Natural killer cell (primary cell): Measurements from ENCODE around the gene R3HDM2. TPM values are rescaled to one million over a fixed set of nuclear protein-coding genes. Genes with fewer than 3 reads are reported as not detected.
"Not testable (repeated sequence)": the region's sequence is repeated elsewhere in the genome, so short reads cannot be mapped to it uniquely, and the experiment has no call there.

Experiments
- ATAC-seq, 3 donors: fragments of 150-1000 bp in 2 of 3; fragments of 200-7000 bp in 1 of 3; cut with Tn5 transposase; 1 replicate in 1 of 3; 2 replicates in 2 of 3; pipeline ENCODE4 v1.10.0; 2021; ENCODE audit warnings: mild to moderate bottlenecking in 2 of 3, moderate library complexity in 2 of 3
- DNase-seq, 2 donors: peaks; one replicate each; pipeline versions ENCODE4 v3.0.0 to v3.0.0-alpha.2; 2013 to 2021; ENCODE audit warnings: mixed read lengths in 1 of 2
- H3K27ac ChIP-seq: one replicate; pipeline ENCODE4 v1.5.1; 2013; ENCODE audit warnings: mild to moderate bottlenecking, low read length
- H3K27me3 ChIP-seq: one replicate; pipeline ENCODE4 v1.6.1; 2013; ENCODE audit warnings: low read length; ENCODE audit not compliant: control insufficient read depth, insufficient read depth
- H3K36me3 ChIP-seq: one replicate; pipeline ENCODE4 v1.6.1; 2013; ENCODE audit warnings: low read length; ENCODE audit not compliant: control insufficient read depth, insufficient read depth
- H3K4me1 ChIP-seq: one replicate; pipeline ENCODE4 v1.6.1; 2013; ENCODE audit warnings: low read length; ENCODE audit not compliant: control insufficient read depth, insufficient read depth
- H3K4me3 ChIP-seq: one replicate; pipeline ENCODE4 v1.5.1; 2013; ENCODE audit warnings: low read length
- H3K9me3 ChIP-seq: one replicate; pipeline ENCODE4 v1.6.1; 2013; ENCODE audit warnings: low read length; ENCODE audit not compliant: control insufficient read depth, insufficient read depth
- H3K27ac Mint-ChIP-seq, 2 donors: one replicate each; pipeline ENCODE4 v1.8.0; 2022; ENCODE audit warnings: mild to moderate bottlenecking in 2 of 2, mixed read lengths in 2 of 2, moderate library complexity in 1 of 2
- H3K27me3 Mint-ChIP-seq, 2 donors: one replicate each; pipeline ENCODE4 v1.8.0; 2022; ENCODE audit warnings: low read depth in 2 of 2, mixed read lengths in 2 of 2
- H3K36me3 Mint-ChIP-seq: one replicate; pipeline ENCODE4 v1.8.0; 2022; ENCODE audit warnings: mixed read lengths
- H3K4me1 Mint-ChIP-seq, 2 donors: one replicate each; pipeline ENCODE4 v1.8.0; 2022; ENCODE audit warnings: mixed read lengths in 2 of 2
- H3K4me3 Mint-ChIP-seq: one replicate; pipeline ENCODE4 v1.8.0; 2022; ENCODE audit warnings: mild to moderate bottlenecking, moderate library complexity, mixed read lengths
- H3K9me3 Mint-ChIP-seq, 2 donors: one replicate each; pipeline ENCODE4 v1.8.0; 2022; ENCODE audit warnings: mixed read lengths in 2 of 2
- WGBS: methylation state at CpG from one replicate; pipeline ENCODE4 v1.1.7; 2013; ENCODE audit warnings: missing lambda C conversion rate; ENCODE audit not compliant: insufficient coverage; 5-methylcytosine and 5-hydroxymethylcytosine counted together
- intact Hi-C: fragments of 100-400 bp; cut with micrococcal nuclease; formaldehyde crosslinking; loops from one replicate; pipeline ENCODE4 v1.14.2; 2022
- total RNA-seq, 4 donors: library from RNA; stranded (reverse); fragments of 120-200 nt in 1 of 4; gene quantifications; one replicate each; pipeline versions ENCODE4 v1.2.3 to v1.2.4, GENCODE V29; 2013 to 2022
- TF ChIP-seq, protein P1 (sequence below): fragments of 200-600 bp; IDR thresholded peaks from one replicate; pipeline ENCODE4 v1.8.0; 2022; ENCODE audit warnings: antibody characterized with exemption

The R3HDM2 gene
- total RNA-seq, 3 donors from 2014 or later (not counting 1 experiment from before 2014, with no cell fraction given): 110 to 124 (median 123) TPM

- Mint-ChIP-seq H3K4me1 (peaks cover 17 to 26% of the 10 kb centered on the region in 2 donors), H3K36me3 (no peaks in the 10 kb centered on the region), H3K27ac (no peak overlapping the region)
These were observed 20.3 kb downstream of the R3HDM2 start for GRCh38 chr12:57410534-57410933.

GRCh38 chr12:57404966-57405640, 25.7 kb downstream of the R3HDM2 start:
- Histone ChIP-seq H3K36me3 (no peaks in the 10 kb centered on the region), H3K4me1 (no peaks in the 10 kb centered on the region), H3K4me3 (no peak overlapping the region), H3K27me3 (no peaks in the 10 kb centered on the region), H3K27ac (no peak overlapping the region), H3K9me3 (no peaks in the 10 kb centered on the region)
- no peak for ATAC-seq
- Mint-ChIP-seq H3K4me1 (peaks cover 14 to 16% of the 10 kb centered on the region in 2 donors), H3K27me3 (no peaks in the 10 kb centered on the region), H3K27ac (peak overlapping the region in 1 of 2 donors; percentile 35), H3K9me3 (no peaks in the 10 kb centered on the region), H3K36me3 (no peaks in the 10 kb centered on the region), H3K4me3 (no peak overlapping the region)
- intact Hi-C loops: no loop called here
- no peak for DNase-seq
- TF ChIP-seq, protein P1, sequence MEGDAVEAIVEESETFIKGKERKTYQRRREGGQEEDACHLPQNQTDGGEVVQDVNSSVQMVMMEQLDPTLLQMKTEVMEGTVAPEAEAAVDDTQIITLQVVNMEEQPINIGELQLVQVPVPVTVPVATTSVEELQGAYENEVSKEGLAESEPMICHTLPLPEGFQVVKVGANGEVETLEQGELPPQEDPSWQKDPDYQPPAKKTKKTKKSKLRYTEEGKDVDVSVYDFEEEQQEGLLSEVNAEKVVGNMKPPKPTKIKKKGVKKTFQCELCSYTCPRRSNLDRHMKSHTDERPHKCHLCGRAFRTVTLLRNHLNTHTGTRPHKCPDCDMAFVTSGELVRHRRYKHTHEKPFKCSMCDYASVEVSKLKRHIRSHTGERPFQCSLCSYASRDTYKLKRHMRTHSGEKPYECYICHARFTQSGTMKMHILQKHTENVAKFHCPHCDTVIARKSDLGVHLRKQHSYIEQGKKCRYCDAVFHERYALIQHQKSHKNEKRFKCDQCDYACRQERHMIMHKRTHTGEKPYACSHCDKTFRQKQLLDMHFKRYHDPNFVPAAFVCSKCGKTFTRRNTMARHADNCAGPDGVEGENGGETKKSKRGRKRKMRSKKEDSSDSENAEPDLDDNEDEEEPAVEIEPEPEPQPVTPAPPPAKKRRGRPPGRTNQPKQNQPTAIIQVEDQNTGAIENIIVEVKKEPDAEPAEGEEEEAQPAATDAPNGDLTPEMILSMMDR: no peak
- WGBS: 90% methylated on average over 3 of the region's 5 CpGs

More at GRCh38 chr12:57410534-57410933, 20.3 kb downstream of the R3HDM2 start:
- Histone ChIP-seq H3K4me3 (no peak overlapping the region), H3K36me3 (no peaks in the 10 kb centered on the region), H3K27ac (no peak overlapping the region), H3K27me3 (no peaks in the 10 kb centered on the region), H3K9me3 (no peaks in the 10 kb centered on the region), H3K4me1 (no peaks in the 10 kb centered on the region)
- H3K9me3 Mint-ChIP-seq: no peaks in the 10 kb centered on the region
- ATAC-seq (no peak), DNase-seq (no peak)
- 95% methylated on average over 4 of the region's 4 CpGs for WGBS
- no peaks in the 10 kb centered on the region for H3K27me3 Mint-ChIP-seq
- H3K4me3 Mint-ChIP-seq: no peak overlapping the region
- intact Hi-C loops: no loop called here
- TF ChIP-seq, protein P1: no peak

DNA sequence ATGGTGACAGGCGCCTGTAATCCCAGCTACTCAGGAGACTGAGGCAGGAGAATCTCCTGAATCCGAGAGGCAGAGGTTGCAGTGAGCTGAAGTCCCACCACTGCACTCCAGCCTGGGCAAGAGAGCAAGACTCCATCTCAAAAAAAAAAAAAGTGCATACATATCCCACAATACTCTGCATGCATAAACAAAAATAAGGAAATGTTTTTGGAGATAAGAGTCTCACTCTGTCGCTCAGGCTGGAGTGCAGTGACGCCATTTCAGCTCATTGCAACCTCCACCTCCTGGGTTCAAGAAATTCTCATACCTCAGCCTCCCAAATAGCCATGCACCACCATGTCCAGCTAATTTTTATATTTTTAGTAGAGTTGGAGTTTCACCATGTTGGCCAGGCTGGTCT, 28.7 kb downstream of the R3HDM2 start:
- intact Hi-C loops, H3K4me3 ChIP-seq, H3K27ac ChIP-seq, H3K27me3 ChIP-seq, H3K36me3 ChIP-seq, H3K9me3 ChIP-seq, H3K4me3 Mint-ChIP-seq, H3K27me3 Mint-ChIP-seq, H3K36me3 Mint-ChIP-seq, H3K27ac Mint-ChIP-seq, ATAC-seq, H3K4me1 ChIP-seq, H3K9me3 Mint-ChIP-seq, DNase-seq: not testable (repeated sequence)
- WGBS: 92% methylated on average over 3 of the region's 4 CpGs
- peaks cover 17 to 31% of the 10 kb centered on the region in 2 donors for H3K4me1 Mint-ChIP-seq

GRCh38 chr12:57401165-57401564, 29.7 kb downstream of the R3HDM2 start:
- H3K4me3 ChIP-seq: no peak overlapping the region
- no peak overlapping the region for H3K27ac ChIP-seq
- 89% methylated on average over 5 of the region's 5 CpGs for WGBS
- TF ChIP-seq, protein P1: no peak
- intact Hi-C loops: no loop called here
- H3K36me3 ChIP-seq: no peaks in the 10 kb centered on the region
- ATAC-seq (no peak), DNase-seq (no peak)
- Mint-ChIP-seq H3K4me1 (peaks cover 17 to 32% of the 10 kb centered on the region in 2 donors), H3K9me3 (no peaks in the 10 kb centered on the region), H3K4me3 (no peak overlapping the region), H3K27me3 (no peaks in the 10 kb centered on the region), H3K36me3 (no peaks in the 10 kb centered on the region), H3K27ac (peak overlapping the region; percentile 30 to 43)
- H3K27me3 ChIP-seq: no peaks in the 10 kb centered on the region
- H3K4me1 ChIP-seq: no peaks in the 10 kb centered on the region
- no peaks in the 10 kb centered on the region for H3K9me3 ChIP-seq

GRCh38 chr12:57399718-57400463, 31.0 kb downstream of the R3HDM2 start:
- intact Hi-C loops, H3K36me3 ChIP-seq, H3K4me3 ChIP-seq, H3K36me3 Mint-ChIP-seq, H3K4me1 ChIP-seq, H3K9me3 Mint-ChIP-seq, DNase-seq, H3K27me3 Mint-ChIP-seq, H3K4me3 Mint-ChIP-seq, H3K9me3 ChIP-seq, ATAC-seq, H3K27me3 ChIP-seq, H3K27ac ChIP-seq: not testable (repeated sequence)
- Mint-ChIP-seq H3K4me1 (peaks cover 17 to 24% of the 10 kb centered on the region in 2 donors), H3K27ac (peak overlapping the region in 1 of 2 donors; percentile 31)
- 96% methylated on average over 2 of the region's 7 CpGs for WGBS
